ENCODE measurements around the gene RCAN1. TPM values are rescaled to one million over a fixed set of nuclear protein-coding genes. Genes with fewer than 3 reads are reported as not detected.
"Not testable (repeated sequence)": the region's sequence is repeated elsewhere in the genome, so short reads cannot be mapped to it uniquely, and the experiment has no call there.

RCAN1 gene
- total RNA-seq, 5 donors from 2014 or later (not counting 1 experiment from before 2014, with no cell fraction given): 5.2 to 8.2 (median 5.8) TPM

DNA sequence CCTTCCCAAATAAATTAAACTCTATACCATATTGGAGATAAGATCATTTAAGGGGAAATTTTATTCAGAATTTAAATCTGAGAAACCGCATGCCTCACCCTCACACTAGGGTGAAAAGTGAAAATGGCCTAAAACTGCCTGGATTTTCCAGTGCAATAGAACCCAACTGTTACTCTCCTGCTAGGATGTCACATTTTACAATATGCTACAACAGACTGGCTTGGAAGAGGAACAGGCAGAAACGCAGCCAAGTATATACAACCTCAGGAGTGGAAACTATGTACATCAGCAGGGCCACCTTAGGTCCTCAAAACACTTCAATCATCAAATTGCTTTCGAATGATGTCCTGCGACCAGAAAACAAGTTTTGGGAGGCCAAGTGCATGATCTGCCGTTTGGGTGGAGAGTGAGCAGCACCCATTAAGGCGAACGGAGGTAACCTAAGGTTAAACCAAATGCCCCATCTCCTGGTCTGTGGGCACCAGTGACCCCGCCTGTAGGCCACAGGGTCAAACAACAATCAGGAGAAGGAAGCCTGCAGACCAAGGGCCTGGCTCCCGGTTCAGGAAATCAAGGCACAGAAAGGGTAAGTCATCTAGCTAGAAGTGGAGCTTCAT is 4.9 kb downstream of the RCAN1 start:
- no peak for ATAC-seq (replicated peaks in 1 of 4)
- Mint-ChIP-seq H3K4me3 (no peak overlapping the region), H3K27me3 (no peaks in the 10 kb centered on the region), H3K27ac (no peak overlapping the region), H3K9me3 (no peaks in the 10 kb centered on the region), H3K36me3 (no peaks in the 10 kb centered on the region), H3K4me1 (peaks cover 21 to 25% (median 24%) of the 10 kb centered on the region in 3 donors)
- ChIA-PET POLR2A (interaction anchor here in 1 of 2 donors (0.6 kb wide), 1 partner anchor 1563 kb away, joined by 4 read pairs; no protein-coding TSS in a partner anchor), CTCF (interaction anchor here (0.6 to 0.7 kb wide), 3 partner anchors 9 to 1545 kb away, joined by 3 to 7 read pairs (median 4); no protein-coding TSS in a partner anchor)
- H3K4me3 ChIP-seq (ENCODE audit: control insufficient read depth in 1 of 2, extremely low read depth in 1 of 2, low read length in 1 of 2): no peak overlapping the region
- WGBS (ENCODE audit: insufficient coverage): 83% methylated on average over 8 of the region's 9 CpGs
- H3K36me3 ChIP-seq (ENCODE audit: control insufficient read depth in 2 of 2, extremely low read depth in 1 of 2, insufficient read depth in 1 of 2, low read length in 1 of 2): no peaks in the 10 kb centered on the region
- H3K27ac ChIP-seq (ENCODE audit: low read length): no peak overlapping the region
- H3K9me3 ChIP-seq: no peaks in the 10 kb centered on the region
- DNase-seq: no peak
- peaks cover 0 to 4% of the 10 kb centered on the region in 2 experiments for H3K27me3 ChIP-seq (replicated peaks in 1 of 2; ENCODE audit: control insufficient read depth in 2 of 2, extremely low read depth in 1 of 2, insufficient read depth in 2 of 2, low read length in 1 of 2)
- peaks cover 9 to 10% of the 10 kb centered on the region in 2 experiments for H3K4me1 ChIP-seq (ENCODE audit: control insufficient read depth in 1 of 2, extremely low read depth in 1 of 2, insufficient read depth in 2 of 2, low read length in 2 of 2)

DNA sequence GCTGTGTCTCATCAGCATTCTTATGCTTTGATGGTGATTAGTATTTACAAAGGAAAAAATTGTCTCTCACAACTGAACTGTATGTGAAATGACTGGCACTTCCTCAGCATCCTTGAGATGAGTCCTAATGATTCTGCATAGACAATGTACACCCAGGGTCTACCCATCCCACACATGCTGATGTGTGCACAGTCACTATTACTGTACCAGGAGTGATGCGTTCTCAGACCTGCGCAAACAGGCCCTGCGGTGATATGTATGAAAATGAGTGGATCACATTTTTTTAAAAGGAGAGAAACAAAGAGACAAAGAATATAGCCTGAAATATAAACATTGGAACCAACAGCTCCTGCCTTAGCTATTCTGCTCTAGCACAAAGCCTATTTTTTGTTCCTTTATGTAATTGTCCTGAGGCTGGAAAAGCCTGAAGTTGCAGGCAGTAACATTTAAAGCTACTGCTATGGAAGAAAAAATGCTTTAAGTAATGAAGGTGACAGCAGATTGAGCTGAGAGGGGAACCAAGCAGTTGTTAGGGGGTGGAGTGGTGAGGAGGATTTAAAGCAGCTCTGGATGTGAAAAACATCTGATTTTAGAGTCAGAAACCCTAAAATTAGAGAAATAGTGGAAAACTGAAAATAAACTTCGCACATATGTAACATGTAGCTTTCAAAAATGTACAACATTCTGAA is 5.5 kb downstream of the RCAN1 start:
- WGBS (ENCODE audit: insufficient coverage): no CpG with 5 or more reads among the region's 4 CpGs
- Mint-ChIP-seq H3K4me3 (no peak overlapping the region), H3K27ac (no peak overlapping the region), H3K27me3 (no peaks in the 10 kb centered on the region), H3K4me1 (peaks cover 21 to 25% (median 24%) of the 10 kb centered on the region in 3 donors), H3K36me3 (no peaks in the 10 kb centered on the region), H3K9me3 (no peaks in the 10 kb centered on the region)
- no peak overlapping the region for H3K27ac ChIP-seq (ENCODE audit: low read length)
- no peak for ATAC-seq (replicated peaks in 1 of 4)
- ChIA-PET CTCF (interaction anchor here in 1 of 2 donors (0.6 kb wide), 1 partner anchor 1546 kb away, joined by 4 read pairs; no protein-coding TSS in a partner anchor), POLR2A (no interaction called here)
- no peaks in the 10 kb centered on the region for H3K9me3 ChIP-seq
- H3K4me1 ChIP-seq (ENCODE audit: control insufficient read depth in 1 of 2, extremely low read depth in 1 of 2, insufficient read depth in 2 of 2, low read length in 2 of 2): peaks cover 9 to 10% of the 10 kb centered on the region in 2 experiments
- DNase-seq: no peak
- no peaks in the 10 kb centered on the region for H3K36me3 ChIP-seq (ENCODE audit: control insufficient read depth in 2 of 2, extremely low read depth in 1 of 2, insufficient read depth in 1 of 2, low read length in 1 of 2)
- no peak overlapping the region for H3K4me3 ChIP-seq (ENCODE audit: control insufficient read depth in 1 of 2, extremely low read depth in 1 of 2, low read length in 1 of 2)
- H3K27me3 ChIP-seq (replicated peaks in 1 of 2; ENCODE audit: control insufficient read depth in 2 of 2, extremely low read depth in 1 of 2, insufficient read depth in 2 of 2, low read length in 1 of 2): peaks cover 0 to 4% of the 10 kb centered on the region in 2 experiments

DNA sequence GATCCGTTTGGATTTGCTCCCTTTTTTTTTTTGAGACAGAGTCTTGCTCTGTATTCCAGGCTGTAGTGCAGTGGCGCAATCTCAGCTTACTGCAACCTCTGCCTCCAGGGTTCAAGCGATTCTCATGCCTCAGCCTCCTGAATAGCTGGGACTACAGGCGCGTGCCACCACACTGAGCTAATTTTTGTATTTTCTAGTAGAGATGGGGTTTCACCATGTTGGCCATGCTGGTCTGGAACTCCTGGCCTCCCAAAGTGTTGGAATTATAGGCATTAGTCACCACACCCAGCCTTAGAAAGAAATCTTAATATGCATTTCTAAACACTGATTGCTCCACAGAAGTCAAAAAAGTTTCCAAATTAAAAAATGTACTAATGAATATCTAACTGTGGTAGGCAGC is 7.5 kb downstream of the RCAN1 start:
- DNase-seq; H3K27me3 Mint-ChIP-seq; H3K4me3 Mint-ChIP-seq; H3K9me3 ChIP-seq; H3K4me1 ChIP-seq (ENCODE audit: control insufficient read depth in 1 of 2, extremely low read depth in 1 of 2, insufficient read depth in 2 of 2, low read length in 2 of 2); CTCF ChIA-PET; H3K27me3 ChIP-seq (replicated peaks in 1 of 2; ENCODE audit: control insufficient read depth in 2 of 2, extremely low read depth in 1 of 2, insufficient read depth in 2 of 2, low read length in 1 of 2); H3K36me3 ChIP-seq (ENCODE audit: control insufficient read depth in 2 of 2, extremely low read depth in 1 of 2, insufficient read depth in 1 of 2, low read length in 1 of 2); H3K27ac Mint-ChIP-seq; H3K27ac ChIP-seq (ENCODE audit: low read length); POLR2A ChIA-PET; ATAC-seq (replicated peaks in 1 of 4); H3K36me3 Mint-ChIP-seq; H3K9me3 Mint-ChIP-seq; H3K4me3 ChIP-seq (ENCODE audit: control insufficient read depth in 1 of 2, extremely low read depth in 1 of 2, low read length in 1 of 2): not testable (repeated sequence)
- peaks cover 4 to 11% (median 7%) of the 10 kb centered on the region in 3 donors for H3K4me1 Mint-ChIP-seq
- 100% methylated on average over 2 of the region's 5 CpGs for WGBS (ENCODE audit: insufficient coverage)

DNA sequence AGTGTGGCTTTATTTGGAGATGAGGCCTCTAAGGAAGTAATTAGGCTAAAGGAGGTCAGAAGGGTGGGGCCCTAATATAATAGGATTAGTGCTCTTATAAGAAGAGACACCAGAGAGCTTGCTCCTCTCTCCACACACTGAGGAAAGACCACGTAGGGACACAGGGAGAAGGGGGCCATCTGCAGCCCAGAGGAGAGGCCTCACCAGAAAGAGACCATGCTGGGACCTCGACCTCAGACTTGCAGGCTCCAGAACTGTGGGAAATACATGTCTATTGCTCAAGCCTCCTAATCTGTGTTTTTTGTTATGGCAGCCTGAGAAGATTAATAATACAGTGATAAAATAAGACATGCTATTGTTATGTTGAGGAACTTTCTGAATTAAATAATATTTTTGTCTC is 8.3 kb downstream of the RCAN1 start:
- Histone ChIP-seq H3K4me3 (ENCODE audit: control insufficient read depth in 1 of 2, extremely low read depth in 1 of 2, low read length in 1 of 2) (no peak overlapping the region), H3K9me3 (no peaks in the 10 kb centered on the region), H3K27me3 (replicated peaks in 1 of 2; ENCODE audit: control insufficient read depth in 2 of 2, extremely low read depth in 1 of 2, insufficient read depth in 2 of 2, low read length in 1 of 2) (no peaks in the 10 kb centered on the region), H3K27ac (ENCODE audit: low read length) (no peak overlapping the region), H3K4me1 (ENCODE audit: control insufficient read depth in 1 of 2, extremely low read depth in 1 of 2, insufficient read depth in 2 of 2, low read length in 2 of 2) (no peaks in the 10 kb centered on the region), H3K36me3 (ENCODE audit: control insufficient read depth in 2 of 2, extremely low read depth in 1 of 2, insufficient read depth in 1 of 2, low read length in 1 of 2) (no peaks in the 10 kb centered on the region)
- ChIA-PET POLR2A (no interaction called here), CTCF (no interaction called here)
- H3K4me3 Mint-ChIP-seq: no peak overlapping the region
- ATAC-seq (replicated peaks in 1 of 4) (no peak), DNase-seq (no peak)
- H3K9me3 Mint-ChIP-seq: no peaks in the 10 kb centered on the region
- H3K36me3 Mint-ChIP-seq: no peaks in the 10 kb centered on the region
- WGBS (ENCODE audit: insufficient coverage): no CpG with 5 or more reads among the region's 2 CpGs
- H3K4me1 Mint-ChIP-seq: peaks cover 0 to 4% (median 0%) of the 10 kb centered on the region in 3 donors
- H3K27ac Mint-ChIP-seq: no peak overlapping the region
- H3K27me3 Mint-ChIP-seq: no peaks in the 10 kb centered on the region

DNA sequence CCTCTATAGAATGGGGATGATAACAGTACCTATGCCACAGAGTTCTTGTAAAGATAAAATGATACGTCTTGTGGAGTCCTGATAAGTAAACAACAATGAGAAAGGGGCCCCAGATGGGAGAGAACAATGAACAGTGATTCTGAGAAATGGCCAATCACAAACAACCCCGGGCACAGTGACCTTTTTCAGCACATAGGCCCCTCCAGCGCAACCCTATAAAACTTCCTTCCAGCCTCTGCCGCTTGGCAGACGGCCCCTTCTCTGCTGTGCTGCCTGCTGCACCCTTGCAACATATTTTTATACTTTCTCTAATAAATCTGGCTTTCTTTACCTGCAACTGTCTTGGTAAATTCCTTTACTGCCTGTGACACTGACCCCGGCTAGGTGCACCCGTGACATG is 8.9 kb downstream of the RCAN1 start:
- Mint-ChIP-seq H3K4me3 (no peak overlapping the region), H3K27ac (no peak overlapping the region), H3K27me3 (no peaks in the 10 kb centered on the region), H3K36me3 (no peaks in the 10 kb centered on the region), H3K9me3 (no peaks in the 10 kb centered on the region), H3K4me1 (peaks cover 0 to 3% (median 0%) of the 10 kb centered on the region in 3 donors)
- H3K36me3 ChIP-seq (ENCODE audit: control insufficient read depth in 2 of 2, extremely low read depth in 1 of 2, insufficient read depth in 1 of 2, low read length in 1 of 2): no peaks in the 10 kb centered on the region
- ATAC-seq (replicated peaks in 1 of 4) (no peak), DNase-seq (no peak)
- H3K27ac ChIP-seq (ENCODE audit: low read length): no peak overlapping the region
- no peaks in the 10 kb centered on the region for H3K27me3 ChIP-seq (replicated peaks in 1 of 2; ENCODE audit: control insufficient read depth in 2 of 2, extremely low read depth in 1 of 2, insufficient read depth in 2 of 2, low read length in 1 of 2)
- ChIA-PET CTCF (no interaction called here), POLR2A (no interaction called here)
- H3K4me1 ChIP-seq (ENCODE audit: control insufficient read depth in 1 of 2, extremely low read depth in 1 of 2, insufficient read depth in 2 of 2, low read length in 2 of 2): no peaks in the 10 kb centered on the region
- H3K9me3 ChIP-seq: no peaks in the 10 kb centered on the region
- H3K4me3 ChIP-seq (ENCODE audit: control insufficient read depth in 1 of 2, extremely low read depth in 1 of 2, low read length in 1 of 2): no peak overlapping the region
- WGBS (ENCODE audit: insufficient coverage): 89% methylated on average over 4 of the region's 7 CpGs

DNA sequence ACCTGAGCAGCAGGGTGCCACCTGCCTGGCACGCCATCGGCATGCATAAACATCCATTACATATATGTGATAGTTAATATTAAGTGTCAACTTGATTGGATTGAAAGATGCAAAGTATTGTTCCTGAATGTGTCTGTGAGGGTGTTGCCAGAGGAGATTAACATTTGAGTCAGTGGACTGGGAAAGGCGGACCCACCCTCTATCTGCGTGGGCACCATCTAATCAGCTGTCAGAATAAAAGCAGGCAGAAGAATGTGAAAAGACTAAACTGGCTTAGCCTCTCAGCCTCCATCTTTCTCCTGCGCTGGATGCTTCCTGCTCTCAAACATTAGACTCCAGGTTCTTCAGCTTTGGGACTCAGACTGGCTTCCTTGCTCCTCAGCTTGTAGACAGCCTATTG is 10.0 kb downstream of the RCAN1 start:
- H3K4me3 ChIP-seq (ENCODE audit: control insufficient read depth in 1 of 2, extremely low read depth in 1 of 2, low read length in 1 of 2); H3K4me1 ChIP-seq (ENCODE audit: control insufficient read depth in 1 of 2, extremely low read depth in 1 of 2, insufficient read depth in 2 of 2, low read length in 2 of 2); H3K9me3 Mint-ChIP-seq; H3K36me3 ChIP-seq (ENCODE audit: control insufficient read depth in 2 of 2, extremely low read depth in 1 of 2, insufficient read depth in 1 of 2, low read length in 1 of 2); H3K27ac Mint-ChIP-seq; H3K4me1 Mint-ChIP-seq; ATAC-seq (replicated peaks in 1 of 4); H3K36me3 Mint-ChIP-seq; H3K27me3 Mint-ChIP-seq; POLR2A ChIA-PET; H3K9me3 ChIP-seq; H3K27ac ChIP-seq (ENCODE audit: low read length); DNase-seq; H3K4me3 Mint-ChIP-seq; H3K27me3 ChIP-seq (replicated peaks in 1 of 2; ENCODE audit: control insufficient read depth in 2 of 2, extremely low read depth in 1 of 2, insufficient read depth in 2 of 2, low read length in 1 of 2): not testable (repeated sequence)
- 100% methylated on average over 1 of the region's 5 CpGs for WGBS (ENCODE audit: insufficient coverage)
- CTCF ChIA-PET: interaction anchor here in 1 of 2 donors (0.7 kb wide), 1 partner anchor 257 kb away, joined by 3 read pairs; no protein-coding TSS in a partner anchor
